ENCODE results near the gene HMGXB3. TPM values are rescaled to one million over a fixed set of nuclear protein-coding genes. Genes with fewer than 3 reads are reported as not detected.

HMGXB3 gene
- total RNA-seq, 4 donors from 2014 or later, result 28.8 to 59.3 (median 31.4) TPM

GRCh38 chr5:150006318-150006717 is 5.8 kb downstream of the HMGXB3 start:
- Histone ChIP-seq H3K9me3 (no peaks in the 10 kb centered on the region), H3K4me3 (no peak overlapping the region), H3K27ac (no peak overlapping the region), H3K4me1 (peaks cover 25% of the 10 kb centered on the region), H3K27me3 (no peaks in the 10 kb centered on the region), H3K36me3 (peaks cover 53% of the 10 kb centered on the region)
- TF ChIP-seq CTCF (IDR thresholded peaks at IDR 0.05) (no peak), EP300 (IDR thresholded peaks at IDR 0.05) (no peak), POLR2AphosphoS5 (IDR thresholded peaks at IDR 0.05) (no peak), POLR2A (IDR thresholded peaks at IDR 0.05) (no peak)
- no peak for DNase-seq (ENCODE audit: low spot score in 2 of 2)
- 89% methylated on average over 4 of the region's 4 CpGs for WGBS

- Histone ChIP-seq H3K27ac (no peak overlapping the region), H3K4me1 (peaks cover 18% of the 10 kb centered on the region), H3K9me3 (no peaks in the 10 kb centered on the region), H3K4me3 (no peak overlapping the region), H3K36me3 (peaks cover 58% of the 10 kb centered on the region), H3K27me3 (no peaks in the 10 kb centered on the region)
- no peak for DNase-seq (ENCODE audit: low spot score in 2 of 2)
- TF ChIP-seq POLR2A (IDR thresholded peaks at IDR 0.05) (no peak), POLR2AphosphoS5 (IDR thresholded peaks at IDR 0.05) (no peak), EP300 (IDR thresholded peaks at IDR 0.05) (no peak), CTCF (IDR thresholded peaks at IDR 0.05) (no peak)
Measured at GRCh38 chr5:150007050-150007449, 6.5 kb downstream of the HMGXB3 start.

- TF ChIP-seq CTCF (IDR thresholded peaks at IDR 0.05) (no peak), EP300 (IDR thresholded peaks at IDR 0.05) (no peak), POLR2A (IDR thresholded peaks at IDR 0.05) (no peak), POLR2AphosphoS5 (IDR thresholded peaks at IDR 0.05) (no peak)
- Histone ChIP-seq H3K36me3 (peaks cover 81% of the 10 kb centered on the region), H3K9me3 (no peaks in the 10 kb centered on the region), H3K27ac (no peak overlapping the region), H3K4me3 (no peak overlapping the region), H3K27me3 (no peaks in the 10 kb centered on the region), H3K4me1 (no peaks in the 10 kb centered on the region)
- WGBS, result 84% methylated on average over 6 of the region's 6 CpGs
- DNase-seq (ENCODE audit: low spot score in 2 of 2), result no peak
Measured at GRCh38 chr5:150009671-150010387, 9.3 kb downstream of the HMGXB3 start.

- no peak overlapping the region for H3K4me3 ChIP-seq
- H3K27me3 ChIP-seq, result no peaks in the 10 kb centered on the region
- TF ChIP-seq POLR2A (IDR thresholded peaks at IDR 0.05), result no peak
- no peak for TF ChIP-seq POLR2AphosphoS5 (IDR thresholded peaks at IDR 0.05)
- no peaks in the 10 kb centered on the region for H3K4me1 ChIP-seq
- no peak for DNase-seq (ENCODE audit: low spot score in 2 of 2)
- no peak overlapping the region for H3K27ac ChIP-seq
- H3K9me3 ChIP-seq, result no peaks in the 10 kb centered on the region
- WGBS, result 95% methylated on average over 4 of the region's 4 CpGs
- peaks cover 80% of the 10 kb centered on the region for H3K36me3 ChIP-seq
Measured at GRCh38 chr5:150013931-150014330, 13.4 kb downstream of the HMGXB3 start.

- H3K9me3 ChIP-seq, result no peaks in the 10 kb centered on the region
- H3K4me1 ChIP-seq, result no peaks in the 10 kb centered on the region
- H3K27me3 ChIP-seq, result no peaks in the 10 kb centered on the region
- H3K36me3 ChIP-seq, result peaks cover 84% of the 10 kb centered on the region
- no peak for DNase-seq (ENCODE audit: low spot score in 2 of 2)
- no peak overlapping the region for H3K27ac ChIP-seq
- 96% methylated on average over 3 of the region's 3 CpGs for WGBS
- no peak for TF ChIP-seq POLR2AphosphoS5 (IDR thresholded peaks at IDR 0.05)
- TF ChIP-seq POLR2A (IDR thresholded peaks at IDR 0.05), result no peak
- TF ChIP-seq EP300 (IDR thresholded peaks at IDR 0.05), result no peak
- no peak for TF ChIP-seq CTCF (IDR thresholded peaks at IDR 0.05)
- no peak overlapping the region for H3K4me3 ChIP-seq
Measured at GRCh38 chr5:150014456-150014855, 13.9 kb downstream of the HMGXB3 start.

Measured in suprapubic skin (tissue), 4 donors.